ENCODE results near the gene BICD2. TPM values are rescaled to one million over a fixed set of nuclear protein-coding genes. Genes with fewer than 3 reads are reported as not detected.

The BICD2 gene
- total and polyA plus RNA-seq, 9 of the 15 experiments (the other 6 are each of a cell fraction or from before 2014, with no cell fraction given), result 3.6 to 23.4 (median 11.8) TPM

- no peak for TF ChIP-seq E2F6 (IDR thresholded peaks at IDR 0.05; ENCODE audit: borderline replicate concordance in 1 of 2, extremely low read depth in 1 of 2, insufficient read depth in 1 of 2, insufficient read length in 1 of 2, low read depth in 1 of 2, low read length in 1 of 2, poor library complexity in 1 of 2, severe bottlenecking in 1 of 2)
- TF ChIP-seq CREB3 (tag; conservative IDR thresholded peaks at IDR 0.05; ENCODE audit: low read depth), result no peak
- no peak for TF ChIP-seq RERE (CRISPR knock-in tag; IDR thresholded peaks at IDR 0.05; ENCODE audit: borderline replicate concordance)
- TF ChIP-seq MIER1 (IDR thresholded peaks at IDR 0.05; ENCODE audit: low read depth), result no peak
- TF ChIP-seq SAFB2 (IDR thresholded peaks at IDR 0.05; ENCODE audit: borderline replicate concordance, low read depth, low read length, severe bottlenecking), result no peak
Measured at GRCh38 chr9:92696619-92697018, 68.0 kb downstream of the BICD2 start (continued).
